Measurements from ENCODE around the gene SUMF1.

SUMF1 gene

GRCh38 chr3:4491855-4492207, 24.8 kb upstream of the SUMF1 start:
- H3K4me3 ChIP-seq (ENCODE audit: low read depth, low read length) = peak overlapping the region; percentile 85

GRCh38 chr3:4478261-4478660, 11.2 kb upstream of the SUMF1 start:
- no peak for TF ChIP-seq CTCF (IDR thresholded peaks at IDR 0.05; ENCODE audit: low read depth, low read length)
- H3K4me3 ChIP-seq (ENCODE audit: low read depth, low read length) = no peak overlapping the region

More at GRCh38 chr3:4491855-4492207, 24.8 kb upstream of the SUMF1 start:
- TF ChIP-seq CTCF (IDR thresholded peaks at IDR 0.05; ENCODE audit: low read depth, low read length) = no peak

- TF ChIP-seq CTCF (IDR thresholded peaks at IDR 0.05; ENCODE audit: low read depth, low read length) = no peak
- no peak overlapping the region for H3K4me3 ChIP-seq (ENCODE audit: low read depth, low read length)
These were observed 9.4 kb upstream of the SUMF1 start for GRCh38 chr3:4476496-4476895.

- H3K4me3 ChIP-seq (ENCODE audit: low read depth, low read length) = no peak overlapping the region
- no peak for TF ChIP-seq CTCF (IDR thresholded peaks at IDR 0.05; ENCODE audit: low read depth, low read length)
These were observed 8.7 kb upstream of the SUMF1 start for GRCh38 chr3:4475804-4476203.

GRCh38 chr3:4474683-4475490, 7.8 kb upstream of the SUMF1 start:
- no peak overlapping the region for H3K4me3 ChIP-seq (ENCODE audit: low read depth, low read length)
- TF ChIP-seq CTCF (IDR thresholded peaks at IDR 0.05; ENCODE audit: low read depth, low read length) = no peak

- no peak overlapping the region for H3K4me3 ChIP-seq (ENCODE audit: low read depth, low read length)
- no peak for TF ChIP-seq CTCF (IDR thresholded peaks at IDR 0.05; ENCODE audit: low read depth, low read length)
These were observed 5.7 kb upstream of the SUMF1 start for GRCh38 chr3:4472766-4473165.

GRCh38 chr3:4472312-4472711, 5.2 kb upstream of the SUMF1 start:
- H3K4me3 ChIP-seq (ENCODE audit: low read depth, low read length) = no peak overlapping the region
- TF ChIP-seq CTCF (IDR thresholded peaks at IDR 0.05; ENCODE audit: low read depth, low read length) = no peak

Measured in WI38 (cell line).